Epithelial cell of prostate (primary cell): ENCODE results near the gene DHDDS.
"Not testable (repeated sequence)": the region's sequence is repeated elsewhere in the genome, so short reads cannot be mapped to it uniquely, and the experiment has no call there.

Experiments used
- DNase-seq: peaks from one replicate; pipeline ENCODE4 v3.0.0-alpha.2; 2011; ENCODE audit warnings: low read depth, low spot score
- H3K27ac ChIP-seq: fragments of 450-650 bp; 2 replicates; pipeline ENCODE4 v1.5.1; 2017; ENCODE audit warnings: mild to moderate bottlenecking

The DHDDS gene

GRCh38 chr1:26472901-26473845 is 41.1 kb downstream of the DHDDS start:
- peak overlapping the region; percentile 93 for H3K27ac ChIP-seq
- DNase-seq: peak; percentile 31

- no peak overlapping the region for H3K27ac ChIP-seq
- DNase-seq: no peak
Observed at GRCh38 chr1:26474818-26475217, 42.7 kb downstream of the DHDDS start.

GRCh38 chr1:26475989-26476388 is 43.9 kb downstream of the DHDDS start:
- DNase-seq: no peak
- H3K27ac ChIP-seq: no peak overlapping the region

GRCh38 chr1:26476958-26477357 is 44.8 kb downstream of the DHDDS start:
- DNase-seq: no peak
- H3K27ac ChIP-seq: no peak overlapping the region

GRCh38 chr1:26477446-26478152 is 45.5 kb downstream of the DHDDS start:
- no peak for DNase-seq
- no peak overlapping the region for H3K27ac ChIP-seq

GRCh38 chr1:26478159-26478558 is 46.0 kb downstream of the DHDDS start:
- DNase-seq: no peak
- no peak overlapping the region for H3K27ac ChIP-seq

GRCh38 chr1:26478988-26479387 is 46.9 kb downstream of the DHDDS start:
- DNase-seq: no peak

GRCh38 chr1:26482921-26483320 is 50.8 kb downstream of the DHDDS start:
- no peak for DNase-seq
- no peak overlapping the region for H3K27ac ChIP-seq

More at GRCh38 chr1:26478988-26479387, 46.9 kb downstream of the DHDDS start:
- no peak overlapping the region for H3K27ac ChIP-seq

- no peak overlapping the region for H3K27ac ChIP-seq
- DNase-seq: no peak
Observed at GRCh38 chr1:26483980-26484379, 51.9 kb downstream of the DHDDS start.

GRCh38 chr1:26490155-26490554 is 58.0 kb downstream of the DHDDS start:
- DNase-seq: no peak
- H3K27ac ChIP-seq: no peak overlapping the region

- no peak for DNase-seq
- no peak overlapping the region for H3K27ac ChIP-seq
Observed at GRCh38 chr1:26493267-26493666, 61.1 kb downstream of the DHDDS start.

- DNase-seq: no peak
- H3K27ac ChIP-seq: no peak overlapping the region
Observed at GRCh38 chr1:26493938-26494337, 61.8 kb downstream of the DHDDS start.

- no peak for DNase-seq
- H3K27ac ChIP-seq: no peak overlapping the region
Observed at GRCh38 chr1:26496861-26497260, 64.7 kb downstream of the DHDDS start.

- H3K27ac ChIP-seq: no peak overlapping the region
- no peak for DNase-seq
Observed at GRCh38 chr1:26498894-26499293, 66.8 kb downstream of the DHDDS start.

- DNase-seq: no peak
Observed at GRCh38 chr1:26500488-26501175, 68.5 kb downstream of the DHDDS start.

GRCh38 chr1:26510711-26511110 is 78.6 kb downstream of the DHDDS start:
- not testable (repeated sequence) for DNase-seq, H3K27ac ChIP-seq

More at GRCh38 chr1:26500488-26501175, 68.5 kb downstream of the DHDDS start:
- peak overlapping the region; percentile 93 for H3K27ac ChIP-seq

- not testable (repeated sequence) for H3K27ac ChIP-seq, DNase-seq
Observed at GRCh38 chr1:26515836-26516235, 83.7 kb downstream of the DHDDS start.

GRCh38 chr1:26516987-26517765 is 85.1 kb downstream of the DHDDS start:
- DNase-seq: no peak
- no peak overlapping the region for H3K27ac ChIP-seq

- DNase-seq: no peak
- no peak overlapping the region for H3K27ac ChIP-seq
Observed at GRCh38 chr1:26517766-26518049, 85.6 kb downstream of the DHDDS start.

GRCh38 chr1:26518355-26518754 is 86.2 kb downstream of the DHDDS start:
- DNase-seq: no peak
- no peak overlapping the region for H3K27ac ChIP-seq
